Skeletal muscle tissue (tissue), 4 donors: ENCODE measurements around the gene SPTLC2. TPM values are rescaled to one million over a fixed set of nuclear protein-coding genes. Genes with fewer than 3 reads are reported as not detected.

ENCODE experiments used
- H3K27ac ChIP-seq: one replicate; pipeline ENCODE4 v1.7.0; 2013; ENCODE audit warnings: mild to moderate bottlenecking, low read depth, low read length, inconsistent platforms
- H3K27me3 ChIP-seq, 3 donors: one replicate each; pipeline ENCODE4 v1.7.0; 2013; ENCODE audit warnings: low read length in 3 of 3; ENCODE audit not compliant: control insufficient read depth in 3 of 3, insufficient read depth in 3 of 3
- H3K36me3 ChIP-seq, 3 donors: one replicate each; pipeline ENCODE4 v1.7.0; 2013; ENCODE audit warnings: low read length in 3 of 3; ENCODE audit not compliant: control insufficient read depth in 3 of 3, insufficient read depth in 3 of 3
- H3K4me1 ChIP-seq, 3 donors: one replicate each; pipeline ENCODE4 v1.7.0; 2013; ENCODE audit warnings: low read length in 3 of 3, mild to moderate bottlenecking in 3 of 3; ENCODE audit not compliant: control insufficient read depth in 3 of 3, insufficient read depth in 3 of 3
- H3K4me3 ChIP-seq, 3 donors: one replicate each; pipeline ENCODE4 v1.7.0; 2013; ENCODE audit warnings: low read length in 3 of 3
- H3K9ac ChIP-seq, 3 donors: one replicate each; pipeline ENCODE4 v1.7.0; 2013; ENCODE audit warnings: low read length in 3 of 3, mild to moderate bottlenecking in 3 of 3, moderate library complexity in 2 of 3, low read depth in 1 of 3
- H3K9me3 ChIP-seq, 3 donors: one replicate each; pipeline ENCODE4 v1.7.0; 2013; ENCODE audit warnings: low read length in 3 of 3; ENCODE audit not compliant: control insufficient read depth in 3 of 3
- total RNA-seq: library from RNA; depleted of rRNA; stranded (reverse); fragments of >200 nt; gene quantifications from one replicate; pipeline ENCODE4 v1.2.3, GENCODE V29; 2014
- donor health status: Osteomylitis.

SPTLC2 gene
- total RNA-seq, 1 donor from 2014 or later = 20.4 TPM

DNA sequence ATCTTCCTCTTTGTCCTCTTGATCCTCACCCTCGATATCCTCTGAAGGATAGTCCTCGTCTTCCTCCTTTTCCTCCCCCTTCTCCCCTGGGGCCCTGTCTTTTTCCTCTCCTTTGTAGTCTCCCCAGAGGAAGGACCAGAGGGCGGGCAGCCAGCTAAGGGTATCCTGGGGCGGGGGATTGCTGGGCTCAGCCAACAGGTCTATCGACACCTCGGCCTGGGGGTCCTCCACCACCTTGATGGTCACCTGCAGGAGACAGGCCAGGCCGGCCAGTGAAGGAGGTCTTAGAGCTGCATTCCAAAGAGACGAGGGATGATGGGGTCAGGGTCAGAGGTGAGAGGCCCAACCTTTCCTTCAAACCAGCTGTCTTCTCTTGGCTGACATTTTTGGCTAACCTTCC is 134.0 kb downstream of the SPTLC2 start:
- no peaks in the 10 kb centered on the region for H3K9me3 ChIP-seq

DNA sequence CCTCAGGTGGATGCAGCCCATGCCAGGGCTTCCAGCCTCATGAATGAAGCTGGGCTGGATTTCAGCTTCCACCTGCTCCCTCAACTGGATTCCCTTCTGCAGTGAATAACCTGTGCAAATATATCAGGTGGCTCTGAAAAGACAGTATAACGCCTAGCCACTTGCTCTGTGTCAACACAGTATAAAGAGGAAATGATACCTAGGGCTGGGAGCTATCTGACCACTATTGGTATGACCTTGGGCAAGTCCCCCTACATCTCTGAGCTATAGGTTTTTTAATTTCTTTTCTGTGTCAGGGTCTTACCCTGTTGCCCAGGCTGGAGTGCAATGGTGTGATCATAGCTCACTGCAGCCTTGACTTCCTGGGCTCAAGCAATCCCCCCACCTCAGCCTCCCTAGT is 137.6 kb downstream of the SPTLC2 start:
- Histone ChIP-seq H3K4me3 (no peak overlapping the region), H3K27me3 (peaks cover 3 to 7% (median 4%) of the 10 kb centered on the region in 3 donors), H3K4me1 (no peaks in the 10 kb centered on the region), H3K36me3 (no peaks in the 10 kb centered on the region), H3K9me3 (no peaks in the 10 kb centered on the region), H3K9ac (no peak overlapping the region), H3K27ac (no peak overlapping the region)

More for the DNA sequence above, 134.0 kb downstream of the SPTLC2 start:
- no peak overlapping the region for H3K9ac ChIP-seq
- no peak overlapping the region for H3K4me3 ChIP-seq
- H3K27me3 ChIP-seq = no peaks in the 10 kb centered on the region
- no peaks in the 10 kb centered on the region for H3K4me1 ChIP-seq
- no peak overlapping the region for H3K27ac ChIP-seq
- no peaks in the 10 kb centered on the region for H3K36me3 ChIP-seq

DNA sequence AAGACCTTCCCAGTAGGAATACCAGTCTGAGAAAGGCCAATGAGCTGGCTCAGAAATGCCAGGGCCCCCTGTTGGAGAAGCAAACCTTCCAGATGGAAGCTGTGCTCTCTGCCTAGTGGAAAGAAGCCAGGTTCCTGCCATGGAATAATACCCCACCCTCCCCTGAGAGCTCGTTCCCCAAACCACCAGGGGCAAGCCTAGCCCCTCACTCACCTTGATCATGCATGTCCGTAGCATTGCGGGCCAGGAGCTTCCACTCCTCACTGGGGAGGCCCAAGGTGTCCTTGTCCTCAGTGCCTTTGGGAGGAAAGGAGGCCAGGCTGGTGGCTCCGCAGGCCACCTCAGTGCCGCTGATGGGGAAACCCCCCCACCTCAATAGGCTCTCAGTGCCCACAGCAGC is 138.4 kb downstream of the SPTLC2 start:
- H3K9me3 ChIP-seq = no peaks in the 10 kb centered on the region
- no peaks in the 10 kb centered on the region for H3K36me3 ChIP-seq
- H3K4me3 ChIP-seq = no peak overlapping the region
- H3K4me1 ChIP-seq = no peaks in the 10 kb centered on the region
- peaks cover 4 to 7% (median 7%) of the 10 kb centered on the region in 3 donors for H3K27me3 ChIP-seq
- no peak overlapping the region for H3K9ac ChIP-seq
- H3K27ac ChIP-seq = no peak overlapping the region

DNA sequence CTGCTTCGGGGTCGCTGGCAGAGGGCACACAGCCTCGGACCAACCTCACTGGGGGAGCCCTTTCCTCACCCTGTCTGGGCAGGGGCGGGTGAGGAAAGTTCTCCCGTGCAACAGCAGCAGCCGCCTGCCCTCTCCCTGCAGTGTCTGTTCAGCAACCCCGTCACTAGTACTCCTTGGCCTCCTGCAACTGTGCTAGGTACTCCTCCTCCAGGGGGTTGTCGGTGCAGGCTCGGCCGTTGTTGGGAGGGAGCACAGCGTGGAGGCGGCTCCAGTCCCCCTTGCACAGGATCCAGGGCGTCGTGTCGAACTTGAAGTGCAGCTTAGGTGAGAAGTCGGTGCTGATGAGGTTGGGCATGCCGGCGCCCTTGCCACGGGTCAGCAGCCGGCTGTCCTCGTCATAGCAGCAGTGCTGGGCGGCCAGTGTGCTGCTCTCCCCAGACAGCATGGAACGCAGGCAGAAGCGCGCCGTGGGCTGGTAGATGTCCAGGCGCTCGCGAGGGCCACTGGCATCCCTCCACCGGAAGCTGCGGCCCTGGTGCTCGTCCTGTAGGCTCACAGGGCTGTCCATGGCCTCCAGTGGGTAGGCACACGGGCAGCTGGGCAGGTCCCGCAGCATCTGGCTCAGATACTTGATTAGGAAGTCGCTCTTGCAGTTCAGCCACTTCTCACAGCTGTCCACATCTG is 140.9 kb downstream of the SPTLC2 start:
- Histone ChIP-seq H3K27ac (no peak overlapping the region), H3K27me3 (peaks cover 4 to 12% (median 7%) of the 10 kb centered on the region in 3 donors), H3K9me3 (no peaks in the 10 kb centered on the region), H3K4me3 (no peak overlapping the region), H3K36me3 (no peaks in the 10 kb centered on the region), H3K4me1 (no peaks in the 10 kb centered on the region), H3K9ac (no peak overlapping the region)

DNA sequence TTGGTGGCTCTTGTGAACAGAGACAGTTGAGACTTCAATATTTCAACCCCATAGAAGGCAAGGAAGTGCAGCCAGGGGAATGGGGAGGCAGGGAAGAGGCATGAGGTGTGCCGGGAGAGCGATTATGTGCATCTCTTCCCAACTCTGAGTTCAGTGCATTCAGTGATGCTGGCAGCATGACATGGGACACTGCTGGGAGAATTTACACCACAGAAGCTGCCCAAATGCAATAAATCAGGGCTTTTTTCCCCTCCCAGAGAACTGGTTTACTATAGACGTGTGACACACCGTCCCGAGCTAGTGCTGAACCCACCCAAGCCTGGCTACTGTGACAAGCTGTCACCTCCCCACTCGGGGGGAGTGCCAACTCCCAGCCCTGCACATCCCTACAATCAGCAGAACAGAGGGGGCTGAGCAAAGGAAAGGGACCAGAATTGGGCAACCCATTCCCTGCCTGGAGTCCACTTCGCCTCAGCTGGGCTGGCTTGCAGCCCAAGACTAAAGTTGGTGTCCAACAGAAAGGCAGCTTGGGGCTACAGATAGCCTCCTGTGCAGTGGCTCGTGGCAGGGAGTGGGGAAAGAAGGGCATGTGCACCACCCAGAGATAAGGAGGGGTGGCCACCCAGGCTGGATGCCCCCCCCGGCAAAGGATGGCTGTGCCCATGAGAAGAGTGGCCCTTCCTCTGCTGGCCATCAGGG is 141.8 kb downstream of the SPTLC2 start:
- Histone ChIP-seq H3K9ac (no peak overlapping the region), H3K4me1 (no peaks in the 10 kb centered on the region), H3K9me3 (no peaks in the 10 kb centered on the region), H3K27me3 (peaks cover 4 to 12% (median 7%) of the 10 kb centered on the region in 3 donors), H3K36me3 (peaks cover under 1 to 2% (median under 1%) of the 10 kb centered on the region in 3 donors), H3K4me3 (no peak overlapping the region), H3K27ac (no peak overlapping the region)

DNA sequence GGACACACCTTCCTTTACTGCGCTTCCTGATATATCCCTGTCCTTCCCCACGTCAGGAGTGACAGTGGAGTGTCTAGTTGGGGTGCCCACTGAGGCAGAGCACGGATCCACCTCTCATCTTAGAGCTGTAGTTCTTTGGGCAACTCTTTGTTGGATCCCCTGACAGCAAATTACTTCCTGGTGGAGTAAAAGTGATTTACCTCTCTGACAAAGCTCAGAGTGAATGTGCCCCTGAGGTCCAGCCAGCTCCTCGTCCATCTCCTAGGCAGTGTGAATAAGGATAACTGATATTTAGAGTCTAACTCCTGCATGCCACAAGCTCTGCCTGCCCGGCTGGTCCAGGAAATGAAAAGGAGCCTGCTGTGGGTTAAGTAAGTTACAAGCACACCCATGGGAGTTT is 142.5 kb downstream of the SPTLC2 start:
- Histone ChIP-seq H3K36me3 (peaks cover 7 to 9% (median 8%) of the 10 kb centered on the region in 3 donors), H3K27ac (no peak overlapping the region), H3K9ac (no peak overlapping the region), H3K4me3 (no peak overlapping the region), H3K9me3 (no peaks in the 10 kb centered on the region), H3K27me3 (peaks cover 4 to 12% (median 7%) of the 10 kb centered on the region in 3 donors), H3K4me1 (no peaks in the 10 kb centered on the region)

- H3K9ac ChIP-seq = no peak overlapping the region
- H3K4me3 ChIP-seq = no peak overlapping the region
- no peaks in the 10 kb centered on the region for H3K9me3 ChIP-seq
- no peak overlapping the region for H3K27ac ChIP-seq
- H3K27me3 ChIP-seq = peaks cover 4 to 12% (median 5%) of the 10 kb centered on the region in 3 donors
- no peaks in the 10 kb centered on the region for H3K4me1 ChIP-seq
- peaks cover 32 to 35% (median 34%) of the 10 kb centered on the region in 3 donors for H3K36me3 ChIP-seq
Observed at GRCh38 chr14:77470224-77470870, 146.1 kb downstream of the SPTLC2 start.

DNA sequence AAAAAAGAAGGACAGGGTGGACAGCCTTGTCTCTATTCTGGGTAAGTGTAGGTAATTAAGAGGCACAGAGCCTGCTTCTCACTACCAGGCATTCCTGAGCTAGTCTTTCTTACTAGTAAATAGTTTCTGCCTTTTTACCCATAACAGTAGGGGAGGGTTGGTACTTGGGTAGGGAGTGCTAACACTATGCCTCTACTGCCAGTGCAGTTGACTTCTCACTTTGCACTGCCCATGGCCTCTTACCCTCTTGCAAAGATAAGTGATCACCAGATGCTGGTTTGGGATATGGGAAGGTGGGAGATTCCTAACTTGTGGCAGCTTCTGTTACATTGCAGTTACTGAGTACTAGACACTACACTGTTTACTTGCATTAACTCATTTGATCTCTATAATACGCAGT is 146.9 kb downstream of the SPTLC2 start:
- H3K36me3 ChIP-seq = peaks cover 38 to 43% (median 42%) of the 10 kb centered on the region in 3 donors
- H3K9me3 ChIP-seq = no peaks in the 10 kb centered on the region
- H3K27me3 ChIP-seq = peaks cover under 1 to 12% (median 2%) of the 10 kb centered on the region in 3 donors
- H3K4me1 ChIP-seq = no peaks in the 10 kb centered on the region
- no peak overlapping the region for H3K9ac ChIP-seq
- H3K27ac ChIP-seq = no peak overlapping the region
- H3K4me3 ChIP-seq = no peak overlapping the region

DNA sequence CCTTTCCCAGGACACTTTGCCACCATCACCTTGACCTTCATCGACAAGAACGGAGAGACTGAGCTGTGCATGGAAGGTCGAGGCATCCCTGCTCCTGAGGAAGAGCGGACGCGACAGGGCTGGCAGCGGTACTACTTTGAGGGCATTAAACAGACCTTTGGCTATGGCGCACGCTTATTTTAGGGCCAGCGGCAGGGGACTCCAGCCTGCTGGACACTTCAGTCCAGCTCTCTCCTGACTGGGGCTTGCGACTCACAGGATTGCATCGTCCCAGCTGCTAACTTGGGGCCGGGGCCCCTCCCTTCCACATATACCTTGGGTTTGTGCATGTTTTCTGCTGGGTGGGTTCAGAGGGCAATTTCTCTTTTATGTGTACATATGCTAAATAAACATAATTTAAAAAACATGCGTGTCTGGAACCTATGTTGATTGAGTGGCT is 147.4 kb downstream of the SPTLC2 start:
- Histone ChIP-seq H3K9me3 (no peaks in the 10 kb centered on the region), H3K36me3 (peaks cover 43 to 47% (median 46%) of the 10 kb centered on the region in 3 donors), H3K27me3 (peaks cover 0 to 12% (median 0%) of the 10 kb centered on the region in 3 donors), H3K9ac (no peak overlapping the region), H3K4me3 (no peak overlapping the region), H3K4me1 (no peaks in the 10 kb centered on the region), H3K27ac (no peak overlapping the region)

GRCh38 chr14:77467801-77468200 is 148.6 kb downstream of the SPTLC2 start:
- H3K4me1 ChIP-seq = no peaks in the 10 kb centered on the region
- H3K27ac ChIP-seq = no peak overlapping the region
- H3K9me3 ChIP-seq = no peaks in the 10 kb centered on the region
- H3K4me3 ChIP-seq = no peak overlapping the region
- peaks cover 52 to 60% (median 56%) of the 10 kb centered on the region in 3 donors for H3K36me3 ChIP-seq
- no peak overlapping the region for H3K9ac ChIP-seq
- peaks cover 0 to 3% (median 0%) of the 10 kb centered on the region in 3 donors for H3K27me3 ChIP-seq
